ENCODE data around the gene ZIC1.

DNA sequence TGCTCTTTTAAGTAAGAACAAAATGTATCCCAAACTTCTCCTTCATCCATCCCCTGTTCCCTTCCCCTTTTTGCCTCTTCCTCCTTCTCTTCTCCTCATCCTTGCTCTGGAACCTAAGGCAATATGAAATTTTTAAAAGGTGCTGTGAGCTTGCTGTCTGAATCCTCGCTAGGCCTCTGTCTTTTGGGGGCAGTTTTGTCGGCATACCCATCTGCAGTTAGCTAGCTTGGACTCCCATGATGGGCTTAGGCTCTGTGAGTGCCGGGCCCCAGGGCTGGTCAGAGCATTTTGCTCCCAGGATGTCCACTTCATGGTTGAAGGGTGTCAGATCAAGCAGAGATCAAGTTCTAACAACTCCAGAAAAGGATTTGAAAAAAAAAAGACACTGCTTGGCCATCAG is 18.6 kb downstream of the ZIC1 start:
- TF ChIP-seq, protein P1, sequence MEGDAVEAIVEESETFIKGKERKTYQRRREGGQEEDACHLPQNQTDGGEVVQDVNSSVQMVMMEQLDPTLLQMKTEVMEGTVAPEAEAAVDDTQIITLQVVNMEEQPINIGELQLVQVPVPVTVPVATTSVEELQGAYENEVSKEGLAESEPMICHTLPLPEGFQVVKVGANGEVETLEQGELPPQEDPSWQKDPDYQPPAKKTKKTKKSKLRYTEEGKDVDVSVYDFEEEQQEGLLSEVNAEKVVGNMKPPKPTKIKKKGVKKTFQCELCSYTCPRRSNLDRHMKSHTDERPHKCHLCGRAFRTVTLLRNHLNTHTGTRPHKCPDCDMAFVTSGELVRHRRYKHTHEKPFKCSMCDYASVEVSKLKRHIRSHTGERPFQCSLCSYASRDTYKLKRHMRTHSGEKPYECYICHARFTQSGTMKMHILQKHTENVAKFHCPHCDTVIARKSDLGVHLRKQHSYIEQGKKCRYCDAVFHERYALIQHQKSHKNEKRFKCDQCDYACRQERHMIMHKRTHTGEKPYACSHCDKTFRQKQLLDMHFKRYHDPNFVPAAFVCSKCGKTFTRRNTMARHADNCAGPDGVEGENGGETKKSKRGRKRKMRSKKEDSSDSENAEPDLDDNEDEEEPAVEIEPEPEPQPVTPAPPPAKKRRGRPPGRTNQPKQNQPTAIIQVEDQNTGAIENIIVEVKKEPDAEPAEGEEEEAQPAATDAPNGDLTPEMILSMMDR (optimal IDR thresholded peaks at IDR 0.05 in 1 of 3, IDR thresholded peaks at IDR 0.05 in 1 of 3, conservative IDR thresholded peaks at IDR 0.05 in 1 of 3; ENCODE audit: extremely low read depth in 1 of 3, insufficient read depth in 2 of 3, low read length in 3 of 3) = no peak
- no peak for TF ChIP-seq EZH2 (IDR thresholded peaks at IDR 0.05; ENCODE audit: low read length)

All from keratinocyte (primary cell).